HEK293 (cell line): ENCODE data around the gene SYTL2.

Source experiments
- CTCF ChIP-seq: fragments of 450-650 bp; formaldehyde crosslinking; IDR thresholded peaks from 2 replicates; pipeline ENCODE4 v1.5.1; 2016; ENCODE audit warnings: missing biosample characterization, missing genetic modification characterization
- PBX3 ChIP-seq: sonication (generic); formaldehyde crosslinking; IDR thresholded peaks from 2 replicates; pipeline ENCODE4 v1.8.1; 2022; ENCODE audit warnings: mild to moderate bottlenecking, moderate library complexity, missing genetic modification reagents
- REST ChIP-seq: fragments of 450-650 bp; formaldehyde crosslinking; IDR thresholded peaks from 2 replicates; pipeline ENCODE4 v1.5.1; 2016; ENCODE audit warnings: missing biosample characterization, missing genetic modification characterization
- TSHZ1 ChIP-seq: fragments of 450-650 bp; formaldehyde crosslinking; IDR thresholded peaks from 2 replicates; pipeline ENCODE4 v1.5.1; 2016; ENCODE audit warnings: missing biosample characterization, missing genetic modification characterization, borderline replicate concordance
- ZBTB26 ChIP-seq: fragments of 450-650 bp; formaldehyde crosslinking; optimal IDR thresholded peaks from 2 replicates; pipeline ENCODE3; 2016; ENCODE audit warnings: missing biosample characterization, mild to moderate bottlenecking, missing genetic modification characterization
- ZFP3 ChIP-seq: fragments of 450-650 bp; formaldehyde crosslinking; IDR thresholded peaks from 2 replicates; pipeline ENCODE4 v1.5.1; 2016; ENCODE audit warnings: low read depth, missing biosample characterization, missing genetic modification characterization
- ZNF266 ChIP-seq: fragments of 450-650 bp; formaldehyde crosslinking; IDR thresholded peaks from 2 replicates; pipeline ENCODE4 v1.5.1; 2016; ENCODE audit warnings: missing biosample characterization, missing genetic modification characterization, low read depth
- ZNF311 ChIP-seq: fragments of 450-650 bp; formaldehyde crosslinking; IDR thresholded peaks from 2 replicates; pipeline ENCODE4 v1.5.1; 2017; ENCODE audit warnings: missing biosample characterization, missing genetic modification characterization, borderline replicate concordance
- ZNF558 ChIP-seq: fragments of 450-650 bp; formaldehyde crosslinking; IDR thresholded peaks from 2 replicates; pipeline ENCODE4 v1.5.1; 2016; ENCODE audit warnings: missing biosample characterization, missing genetic modification characterization
- ZNF792 ChIP-seq: fragments of 450-650 bp; formaldehyde crosslinking; IDR thresholded peaks from 2 replicates; pipeline ENCODE4 v1.5.1; 2016; ENCODE audit warnings: missing biosample characterization, missing genetic modification characterization
- ZNF830 ChIP-seq: fragments of 450-650 bp; IDR thresholded peaks from 2 replicates; pipeline ENCODE4 v1.5.0; 2018; ENCODE audit warnings: missing biosample characterization, missing genetic modification characterization, low read depth, mild to moderate bottlenecking, moderate library complexity

- TF ChIP-seq ZNF792 (tag by site-specific recombination): no peak
- TF ChIP-seq TSHZ1 (tag by site-specific recombination): no peak
- TF ChIP-seq ZBTB26 (tag by site-specific recombination): no peak
- TF ChIP-seq PBX3 (CRISPR knock-in tag): no peak
- no peak for TF ChIP-seq CTCF (tag by site-specific recombination)
- no peak for TF ChIP-seq ZNF558 (tag by site-specific recombination)
- TF ChIP-seq ZNF311 (tag by site-specific recombination): no peak
- TF ChIP-seq ZFP3: no peak
- no peak for TF ChIP-seq ZNF830
- TF ChIP-seq ZNF266: no peak
- no peak for TF ChIP-seq REST
Observed at GRCh38 chr11:85848006-85848405, 37.1 kb upstream of the SYTL2 start.
